Kidney glomerular epithelial cell (primary cell): ENCODE measurements around the gene AXDND1.
"Not testable (repeated sequence)": the region's sequence is repeated elsewhere in the genome, so short reads cannot be mapped to it uniquely, and the experiment has no call there.

Source experiments
- DNase-seq: peaks from one replicate; lab custom pipeline; 2025; lab: John Stamatoyannopoulos, UW

Gene AXDND1

DNA sequence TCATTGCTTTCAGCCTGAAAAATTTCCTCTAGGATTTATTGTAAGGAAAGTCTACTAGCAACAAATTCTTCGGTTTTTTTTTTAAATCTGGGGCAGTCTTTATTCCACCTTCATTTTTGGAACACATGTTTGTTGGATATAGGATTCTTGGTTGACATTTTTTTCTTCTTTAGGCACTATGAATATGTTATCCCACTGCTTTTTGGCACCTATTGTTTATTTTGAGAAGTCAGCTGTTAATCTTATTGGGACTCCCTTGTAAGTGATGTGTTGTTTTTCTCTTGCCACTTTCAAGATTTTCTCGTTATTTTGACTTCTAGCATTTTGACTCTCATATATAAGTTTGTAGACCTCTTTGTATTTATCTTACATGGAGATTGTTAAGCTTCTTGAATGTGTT lies 110.7 kb downstream of the AXDND1 start:
- no peak for DNase-seq

DNA sequence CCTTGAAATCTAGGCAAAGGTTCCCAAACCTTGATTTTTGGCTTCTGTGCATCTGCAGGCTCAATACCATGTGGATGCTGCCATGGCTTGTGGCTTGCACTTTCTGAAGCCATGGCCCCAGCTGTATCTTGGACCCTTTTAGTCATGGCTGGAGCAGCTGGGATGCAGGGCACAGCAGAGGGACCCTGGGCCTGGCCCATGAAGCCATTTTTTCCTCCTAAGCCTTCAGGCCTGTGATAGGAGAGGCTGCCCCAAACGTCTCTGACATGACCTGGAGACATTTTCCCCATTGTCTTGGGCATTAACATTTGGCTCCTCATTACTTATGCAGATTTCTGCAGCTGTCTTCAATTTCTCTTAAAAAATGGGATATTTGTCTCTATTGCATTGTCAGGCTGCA lies 112.6 kb downstream of the AXDND1 start:
- DNase-seq = no peak

DNA sequence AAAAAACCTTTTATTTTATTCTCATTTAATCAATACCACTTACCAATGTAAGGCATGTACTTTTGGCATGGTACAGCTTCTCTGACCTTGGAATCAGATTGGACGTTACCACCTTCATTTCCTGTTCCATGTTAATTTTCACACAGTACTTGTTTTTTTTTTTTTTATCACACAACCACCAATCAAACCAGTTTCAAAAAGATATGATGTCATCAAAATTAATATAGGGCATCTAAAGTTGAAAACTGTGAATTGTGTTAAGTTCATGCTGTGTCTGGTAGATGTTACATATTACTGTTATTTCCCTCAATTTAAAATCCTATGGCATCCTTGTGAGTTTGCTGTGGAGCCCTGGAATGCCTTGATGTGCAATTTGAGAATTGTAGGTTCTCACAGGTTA lies 124.8 kb downstream of the AXDND1 start:
- DNase-seq = no peak

DNA sequence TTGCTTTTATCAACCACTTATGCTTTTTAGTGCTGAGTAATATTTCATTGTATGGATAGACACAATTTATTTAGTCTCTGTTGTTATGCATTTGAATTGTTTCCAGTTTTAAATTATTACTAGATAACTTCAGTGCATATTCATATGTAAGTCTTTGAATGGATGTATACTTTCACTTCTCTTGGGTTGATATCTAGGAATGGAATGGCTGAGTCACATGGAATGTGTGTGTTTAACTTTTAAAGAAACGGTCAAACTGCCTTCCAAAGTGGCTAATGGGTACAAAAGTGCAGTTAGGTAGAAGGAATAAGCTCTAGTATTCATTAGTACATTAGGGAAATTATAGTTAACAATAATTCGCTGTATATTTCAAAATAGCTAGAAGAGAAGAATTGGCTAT lies 127.6 kb downstream of the AXDND1 start:
- DNase-seq = no peak

DNA sequence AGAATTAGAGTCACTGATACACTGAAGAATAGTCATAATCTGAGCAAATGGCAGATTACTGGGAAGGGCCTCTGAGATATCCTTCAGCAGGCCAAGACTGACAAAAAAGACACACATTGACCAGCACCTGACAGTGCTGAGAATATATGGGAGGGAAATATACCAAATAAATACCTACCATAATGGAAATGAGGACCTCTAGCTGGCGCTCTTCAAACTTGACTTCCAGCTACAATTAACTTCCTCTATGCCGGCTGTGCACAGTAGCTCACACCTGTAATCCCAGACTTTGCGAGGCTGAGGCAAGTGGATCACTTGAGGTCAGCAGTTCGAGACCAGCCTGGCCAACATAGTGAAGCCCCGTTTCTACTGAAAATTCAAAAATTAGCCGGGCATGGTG lies 140.4 kb downstream of the AXDND1 start:
- no peak for DNase-seq

DNA sequence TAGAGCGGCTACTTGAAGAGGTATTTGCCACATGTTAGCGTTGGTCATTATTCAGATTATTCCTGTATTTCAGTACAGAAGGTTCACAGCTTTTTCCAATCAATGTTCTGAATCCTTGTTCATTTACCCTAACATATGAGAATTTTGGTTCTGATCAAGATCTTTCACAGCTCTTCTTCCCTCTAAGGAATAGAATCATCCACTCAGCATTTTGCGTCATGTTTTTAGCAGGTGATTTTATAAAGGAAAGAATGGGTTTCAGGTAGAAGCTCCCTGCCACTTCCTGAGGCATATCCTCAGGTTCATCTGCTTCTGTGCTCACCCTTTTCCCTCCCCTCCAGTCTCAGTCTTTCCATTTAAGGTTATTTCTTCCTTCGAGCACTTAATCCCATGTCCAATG lies 143.6 kb downstream of the AXDND1 start:
- DNase-seq = no peak

DNA sequence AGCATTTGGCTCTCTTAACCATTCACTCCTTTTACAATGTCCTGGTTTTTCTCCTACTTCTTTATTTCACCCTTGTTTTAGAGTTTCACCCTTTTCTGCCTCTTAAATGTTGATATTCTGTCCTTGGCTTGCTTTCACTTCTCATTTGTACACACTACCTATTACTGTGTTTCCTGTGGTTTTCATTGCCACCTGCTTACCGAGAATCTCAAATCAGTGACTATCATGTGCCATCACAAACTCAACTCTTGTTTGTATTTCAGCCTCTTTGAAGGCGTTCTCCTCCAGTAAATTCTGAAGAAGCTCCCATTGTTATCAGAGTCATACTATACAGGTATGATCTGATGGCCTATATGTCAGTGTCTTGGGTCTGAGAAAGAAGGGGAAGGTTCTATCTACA lies 144.3 kb downstream of the AXDND1 start:
- DNase-seq = no peak

DNA sequence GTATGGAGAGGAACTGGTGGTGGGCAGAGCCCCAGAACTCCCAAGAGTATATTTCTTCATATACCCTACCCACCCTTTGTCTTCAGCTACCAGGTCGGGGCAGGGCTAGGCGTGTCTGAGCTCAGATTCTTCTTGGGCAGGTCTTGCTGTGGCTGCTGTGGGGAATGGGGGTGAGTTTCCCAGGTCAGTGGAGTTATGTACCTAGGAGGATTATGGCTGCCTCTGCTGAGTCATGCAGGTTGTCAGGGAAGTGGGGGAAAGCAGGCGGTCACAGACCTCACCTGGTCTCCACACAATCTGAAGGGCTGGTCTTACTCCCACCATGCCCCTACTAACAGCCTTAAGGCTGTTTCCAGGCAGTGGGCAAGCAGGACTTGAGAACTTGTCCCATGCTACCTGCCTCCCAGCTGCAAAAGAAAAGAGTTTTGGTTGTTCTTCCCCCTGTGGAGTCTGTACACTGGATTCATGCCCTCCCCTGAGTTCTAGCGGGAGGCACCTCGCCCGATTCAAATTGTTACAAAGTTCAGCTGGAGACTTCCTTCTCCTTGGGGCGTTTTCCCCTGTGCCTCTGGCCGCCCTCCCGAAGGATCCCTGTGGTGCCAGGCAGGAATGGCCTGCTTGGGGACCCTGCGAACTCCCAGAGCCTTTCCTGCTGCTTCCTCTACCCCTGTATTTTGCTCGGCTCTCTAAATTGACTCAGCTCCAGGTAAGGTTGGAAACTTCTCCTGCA lies 151.4 kb downstream of the AXDND1 start:
- DNase-seq = no peak

DNA sequence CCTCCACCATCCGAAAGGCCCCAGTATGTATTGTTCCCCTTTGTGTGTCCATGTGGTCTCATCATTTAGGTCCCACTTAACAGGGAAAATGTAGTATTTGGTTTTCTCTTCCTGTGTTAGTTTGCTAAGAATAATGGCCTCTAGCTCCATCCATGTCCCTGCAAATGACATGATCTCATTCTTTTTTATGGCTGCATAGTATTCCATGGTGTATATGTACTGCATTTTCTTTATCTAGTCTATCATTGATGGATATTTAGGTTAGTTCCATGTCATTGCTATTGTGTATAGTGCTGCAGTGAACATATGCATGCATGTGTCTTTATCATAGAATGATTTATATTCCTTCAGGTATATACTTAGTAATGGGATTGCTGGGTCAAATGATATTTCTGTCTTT lies 152.8 kb downstream of the AXDND1 start:
- not testable (repeated sequence) for DNase-seq

DNA sequence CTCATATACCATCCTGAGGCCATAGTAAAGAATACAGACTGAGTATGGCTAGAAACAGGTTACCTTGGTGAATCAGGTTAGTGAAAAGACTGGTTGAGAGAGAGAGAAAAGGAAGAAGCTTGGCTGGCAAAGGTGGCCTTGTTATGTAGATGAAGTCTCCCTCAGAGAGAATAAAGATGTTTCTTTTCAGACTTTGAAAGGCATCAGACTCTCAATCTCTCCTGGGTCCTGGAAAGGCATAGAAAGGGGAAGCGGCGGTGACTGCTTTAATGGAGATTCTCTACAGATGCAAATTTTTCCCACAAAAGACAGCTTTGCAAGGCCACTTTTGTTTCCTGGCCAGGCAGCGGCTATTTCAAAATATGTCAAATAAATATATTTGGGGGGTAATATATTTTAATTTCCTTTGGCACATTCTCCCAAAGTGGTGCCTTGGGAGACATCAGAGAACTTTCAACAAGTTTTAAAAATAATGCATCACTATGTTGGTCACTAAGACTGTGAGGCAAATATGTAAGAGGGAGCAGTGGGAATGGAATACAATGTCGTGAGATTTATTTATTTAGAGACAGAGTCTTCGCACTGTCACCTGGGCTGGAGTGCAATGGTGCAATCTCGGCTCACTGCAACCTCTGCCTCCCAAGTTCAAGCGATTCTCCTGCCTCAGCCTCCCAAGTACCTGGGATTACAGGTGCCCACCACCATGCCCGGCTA lies 163.9 kb downstream of the AXDND1 start:
- no peak for DNase-seq

DNA sequence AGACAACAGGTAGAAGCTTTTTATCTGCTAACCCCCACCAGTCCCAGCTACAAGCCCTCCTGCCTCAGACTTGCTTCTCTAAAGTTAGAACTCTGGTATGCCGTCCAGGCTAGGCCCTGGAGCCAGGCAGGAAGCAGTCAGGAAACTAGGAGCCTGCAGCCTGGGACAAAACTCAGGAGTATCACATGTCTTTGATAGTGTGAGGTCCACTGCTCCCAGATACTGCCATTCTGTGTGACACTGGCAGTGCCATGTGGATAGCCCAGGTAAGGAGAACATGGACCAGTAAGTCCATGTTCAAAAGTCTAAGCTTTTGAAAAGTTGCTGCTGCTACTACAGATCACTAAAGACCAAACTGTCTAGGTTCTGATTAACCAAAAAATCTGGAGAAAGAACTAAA lies 164.6 kb downstream of the AXDND1 start:
- no peak for DNase-seq

DNA sequence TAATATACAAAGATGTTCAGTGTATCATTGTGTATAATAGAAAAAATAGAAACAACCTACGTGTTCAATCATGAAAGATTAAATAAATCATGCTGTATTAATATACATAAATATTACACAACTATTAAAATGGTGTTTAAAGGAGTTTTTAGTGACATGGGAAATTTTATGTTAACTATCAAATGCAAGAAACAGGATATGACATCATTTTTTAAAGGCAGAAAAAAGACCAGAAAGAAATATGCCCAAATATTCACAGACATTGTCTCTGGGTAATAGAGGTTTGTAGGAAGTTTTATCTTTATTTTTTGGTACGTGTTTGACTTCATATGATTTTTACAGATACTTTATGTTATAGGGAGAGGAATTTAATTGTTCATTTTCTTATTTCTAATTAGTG lies 176.0 kb downstream of the AXDND1 start:
- no peak for DNase-seq

DNA sequence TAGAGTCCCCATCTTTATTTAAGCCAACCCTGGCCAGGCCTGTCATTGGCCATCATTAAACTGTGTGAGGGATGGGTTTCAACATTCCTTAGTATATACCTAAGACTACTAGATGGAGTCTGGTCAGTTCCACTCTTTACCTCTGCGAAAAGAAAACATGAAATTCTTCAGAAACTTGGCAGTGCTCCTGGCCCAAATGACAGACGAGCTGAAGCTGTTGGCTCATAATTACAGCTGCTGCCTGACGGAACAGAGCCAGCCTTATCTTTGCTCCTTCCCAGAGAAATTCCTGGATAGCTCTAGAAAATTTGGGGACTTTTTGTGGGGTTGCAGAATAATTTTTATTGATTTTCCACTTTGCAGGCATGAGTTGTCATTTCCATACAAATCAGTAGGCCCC lies 179.6 kb downstream of the AXDND1 start:
- no peak for DNase-seq

DNA sequence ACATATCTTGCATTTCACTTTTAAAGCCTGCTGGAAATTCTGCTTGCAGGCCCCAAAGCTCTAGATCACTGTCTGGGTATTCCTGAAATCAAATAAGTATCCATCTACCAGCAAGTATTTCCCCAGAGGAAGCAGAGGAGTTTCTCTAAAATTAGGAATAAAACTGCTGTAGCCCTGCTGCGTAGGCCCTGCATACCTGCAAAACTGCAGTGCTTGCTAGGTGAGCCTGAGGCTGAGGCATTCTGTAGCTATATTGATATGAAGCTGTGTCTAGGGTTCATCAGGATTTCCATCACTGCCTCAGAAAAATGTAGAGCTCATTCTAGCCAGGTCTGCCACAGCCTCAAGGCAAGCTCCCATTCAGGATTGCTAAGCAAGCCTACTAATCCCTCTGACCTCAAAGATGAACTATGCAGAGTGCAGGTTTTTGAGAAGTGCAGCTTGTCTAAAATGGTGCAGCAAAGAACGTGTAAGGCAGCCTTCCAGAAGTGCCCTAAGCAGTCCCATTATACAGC lies 181.3 kb downstream of the AXDND1 start:
- DNase-seq = no peak

DNA sequence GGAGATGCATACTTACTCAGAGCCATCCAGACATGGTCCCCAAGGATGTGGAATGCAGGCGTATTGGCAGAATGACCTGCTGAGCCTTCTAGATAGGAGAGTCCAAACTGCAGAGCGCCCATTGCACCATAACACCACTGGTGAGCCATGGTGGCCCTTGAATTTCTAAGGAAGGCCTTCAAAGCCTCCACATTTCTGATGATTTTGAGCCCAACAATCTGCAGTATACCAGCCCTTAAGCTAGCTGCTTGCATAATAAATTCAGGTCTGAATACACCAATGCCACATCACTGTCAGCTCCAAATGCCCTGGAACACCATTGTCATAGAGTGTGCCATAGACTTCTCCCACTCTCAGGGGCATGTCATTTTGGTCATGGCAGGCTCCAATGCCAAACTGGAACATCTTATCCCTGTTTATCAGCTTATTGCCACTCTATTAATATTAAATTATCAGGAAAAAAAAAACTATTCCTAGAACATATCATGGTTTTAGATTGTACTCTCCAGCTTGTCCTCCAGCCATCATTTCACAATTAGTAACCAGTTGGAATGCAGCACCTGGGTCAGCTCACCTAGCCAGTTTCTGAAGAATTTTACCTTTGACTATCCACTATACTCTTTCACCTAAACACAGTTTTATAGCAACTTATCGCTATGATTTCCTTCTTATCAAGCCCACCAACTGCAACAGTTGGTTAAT lies 183.0 kb downstream of the AXDND1 start:
- no peak for DNase-seq

DNA sequence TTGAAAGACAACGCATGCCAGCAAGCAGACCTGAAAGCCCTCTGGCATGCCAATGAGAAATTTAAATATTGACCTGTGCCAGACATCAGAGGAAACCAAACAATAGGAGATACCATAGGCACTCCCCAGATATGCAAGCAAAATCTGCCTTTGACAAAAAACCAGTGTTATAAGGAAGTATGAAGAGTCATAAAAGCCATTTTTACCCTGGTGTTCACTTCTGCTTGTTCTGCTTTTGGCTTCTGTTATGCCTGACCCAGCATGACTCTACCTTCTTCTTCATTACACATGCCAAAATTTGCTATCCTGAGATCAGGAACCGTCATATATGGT lies 183.6 kb downstream of the AXDND1 start:
- DNase-seq = no peak

DNA sequence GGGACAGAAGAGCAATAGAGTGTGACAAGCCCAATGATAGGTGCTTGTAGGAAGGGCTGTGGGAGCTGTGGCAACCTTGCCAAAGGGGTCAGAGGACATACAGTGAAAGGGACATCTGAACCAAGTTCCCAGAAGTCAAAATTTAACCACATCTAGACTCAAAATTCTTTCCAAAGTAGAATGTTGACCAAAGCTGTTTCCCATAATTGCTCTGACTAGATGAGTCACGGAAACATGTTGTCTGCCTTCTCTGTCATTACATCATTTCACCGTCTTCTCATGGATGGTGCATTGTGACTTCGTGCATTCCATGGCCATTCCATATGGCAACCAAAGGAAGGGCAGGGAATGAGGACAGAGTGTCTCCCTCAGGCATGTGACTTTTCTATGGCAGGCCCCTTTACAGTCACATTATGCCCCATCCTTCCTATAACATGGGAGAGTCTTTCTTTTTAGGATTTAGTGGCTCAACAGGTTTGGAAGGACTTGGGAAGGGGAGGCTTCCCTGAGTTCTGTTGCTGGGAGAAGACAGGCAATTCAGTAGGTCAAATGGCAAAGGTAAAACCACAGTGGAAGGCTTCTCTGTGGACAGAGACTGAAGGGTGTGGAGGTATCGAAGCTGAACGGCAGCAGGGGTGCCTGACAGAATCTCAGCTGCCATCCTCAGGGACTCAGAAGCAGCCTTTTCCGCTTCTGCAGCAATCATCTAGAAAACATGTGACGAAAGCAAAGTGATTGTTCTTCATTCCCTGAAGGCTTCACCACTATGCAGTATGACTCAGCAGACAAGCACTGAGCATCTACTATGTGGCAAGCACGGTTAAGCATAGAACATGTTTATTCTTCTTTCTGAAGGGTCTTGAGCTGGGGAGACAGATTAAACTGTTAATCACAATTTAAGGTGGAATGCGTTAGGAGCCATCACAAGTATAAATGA lies 185.2 kb downstream of the AXDND1 start:
- no peak for DNase-seq

DNA sequence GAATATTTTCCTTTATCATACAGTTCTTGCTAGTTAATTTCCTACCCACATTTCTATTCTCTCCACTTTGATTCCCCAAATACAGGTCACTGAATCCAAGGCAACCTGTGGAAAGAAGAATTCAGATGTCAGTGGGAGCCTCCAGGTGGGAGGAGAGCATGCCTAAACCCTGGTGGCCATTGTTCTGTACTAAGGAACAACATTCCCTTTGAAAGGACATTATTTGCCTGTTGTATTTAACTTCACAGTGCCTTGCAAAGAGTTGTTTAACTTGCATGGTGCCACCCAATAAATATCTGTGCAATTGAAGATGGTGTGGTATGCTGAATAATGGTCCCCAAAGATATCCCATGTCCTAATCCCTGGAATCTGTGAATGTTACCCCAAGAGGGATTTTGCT lies 188.7 kb downstream of the AXDND1 start:
- no peak for DNase-seq

DNA sequence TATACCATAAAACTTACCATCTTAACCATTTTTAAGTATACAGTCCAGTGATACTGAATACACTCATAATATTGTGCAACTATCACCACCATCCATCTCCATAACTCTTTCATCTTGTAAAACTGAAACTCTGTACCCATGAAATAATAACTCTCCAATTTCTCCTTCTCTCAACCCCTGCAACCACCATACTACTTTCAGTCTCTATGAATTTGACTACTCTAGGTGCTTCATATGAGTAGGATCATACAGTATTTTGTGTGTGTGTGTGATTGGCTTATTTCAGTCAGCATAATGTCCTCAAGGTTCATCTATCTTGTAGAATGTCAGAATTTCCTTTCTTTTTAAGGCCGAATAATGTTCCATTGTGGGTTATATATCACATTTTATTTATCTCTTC lies 192.3 kb downstream of the AXDND1 start:
- no peak for DNase-seq

DNA sequence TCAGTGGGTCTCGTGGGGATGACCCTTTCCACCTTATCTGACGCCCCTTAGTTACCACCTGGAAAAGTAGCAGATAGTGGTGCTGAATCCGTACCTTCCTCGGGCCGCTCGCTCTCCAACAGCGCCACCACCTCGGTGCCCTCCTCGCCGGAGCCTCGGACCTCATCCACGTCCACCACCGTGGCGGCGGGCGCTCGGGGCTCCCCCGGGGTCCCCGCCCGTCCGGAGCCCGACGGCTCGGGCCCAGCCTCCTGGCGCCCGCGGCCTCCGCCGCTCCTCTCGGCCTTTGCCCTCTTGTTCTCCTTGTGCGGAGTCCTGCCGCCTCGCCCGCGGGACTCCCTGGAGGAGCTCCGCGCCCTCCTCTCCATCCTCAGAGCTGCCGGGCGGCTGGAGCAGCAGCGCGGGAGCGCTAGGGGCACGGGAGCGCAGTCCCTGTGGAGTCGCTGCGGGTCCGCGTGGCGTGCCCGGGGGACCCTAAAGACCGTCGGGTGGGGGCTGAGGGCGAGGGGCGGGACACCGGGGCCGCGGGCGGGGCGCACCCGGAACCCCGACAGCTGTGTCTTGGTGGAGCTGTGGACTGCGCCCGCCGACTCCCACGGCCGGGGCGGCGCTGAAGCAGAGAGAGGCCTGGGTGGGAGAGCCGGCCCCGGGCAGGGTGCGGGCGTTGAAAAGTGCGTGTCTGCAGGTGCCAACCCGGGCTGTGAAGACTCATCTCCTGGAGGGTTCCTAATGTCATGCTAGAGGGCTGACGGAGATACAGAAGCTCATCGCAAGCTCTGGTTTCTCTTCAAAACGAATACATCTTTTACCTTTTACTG lies 209.9 kb downstream of the AXDND1 start, which contains the start of gene NPHS2:
Gene NPHS2, minus strand, starts transcription at position 452 of the 818 bp plus-strand sequence. Its CDS starts 84 bp downstream, at position 368.
- DNase-seq = no peak

DNA sequence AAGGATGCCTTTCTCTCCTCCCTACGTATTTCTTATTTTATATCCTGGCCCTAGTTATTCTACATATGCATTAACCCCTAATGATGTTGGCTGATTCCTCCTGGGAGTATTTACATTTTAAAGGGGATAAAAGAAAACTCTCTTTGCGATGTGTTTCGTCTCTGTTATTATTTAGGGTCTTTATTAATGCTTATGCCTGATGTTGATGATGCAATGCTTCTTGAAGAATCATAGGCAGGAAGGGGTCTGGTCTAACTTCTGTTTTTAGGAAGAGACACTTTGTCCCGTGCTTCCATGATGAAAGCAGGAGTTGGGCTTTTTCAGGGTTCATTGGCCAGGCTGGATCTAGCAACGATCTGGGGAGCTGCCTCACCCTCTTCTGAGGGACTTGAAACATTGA lies 210.7 kb downstream of the AXDND1 start:
- DNase-seq = no peak
